AG04449 (cell line): Measurements from ENCODE around the gene BFSP1.

Experiments
- CTCF ChIA-PET: fragments of 350-600 bp; formaldehyde crosslinking; extraction: SDS; loops from one replicate; lab custom pipeline; 2021; ENCODE audit warnings: antibody characterized with exemption; lab: Yijun Ruan, JAX
- POLR2A ChIA-PET: fragments of 400-600, 350-600 bp; formaldehyde crosslinking; extraction: SDS; loops from one replicate; lab custom pipeline; 2020; ENCODE audit warnings: antibody characterized with exemption, inconsistent platforms; lab: Yijun Ruan, JAX
- DNase-seq: peaks from one replicate; pipeline ENCODE4 v3.0.0-alpha.2; 2010; ENCODE audit warnings: low read depth, low spot score
- H3K4me3 ChIP-seq: 2 replicates; pipeline ENCODE4 v1.5.1; 2011; ENCODE audit warnings: low read depth, mild to moderate bottlenecking, control low read depth, low read length
- TF ChIP-seq, protein P1 (sequence below): IDR thresholded peaks from one replicate; pipeline ENCODE4 v1.5.1; 2011; ENCODE audit warnings: mild to moderate bottlenecking, moderate library complexity, low read length, control low read depth, inconsistent platforms; ENCODE audit not compliant: insufficient read depth; ENCODE audit errors: missing control alignments

Gene BFSP1

DNA sequence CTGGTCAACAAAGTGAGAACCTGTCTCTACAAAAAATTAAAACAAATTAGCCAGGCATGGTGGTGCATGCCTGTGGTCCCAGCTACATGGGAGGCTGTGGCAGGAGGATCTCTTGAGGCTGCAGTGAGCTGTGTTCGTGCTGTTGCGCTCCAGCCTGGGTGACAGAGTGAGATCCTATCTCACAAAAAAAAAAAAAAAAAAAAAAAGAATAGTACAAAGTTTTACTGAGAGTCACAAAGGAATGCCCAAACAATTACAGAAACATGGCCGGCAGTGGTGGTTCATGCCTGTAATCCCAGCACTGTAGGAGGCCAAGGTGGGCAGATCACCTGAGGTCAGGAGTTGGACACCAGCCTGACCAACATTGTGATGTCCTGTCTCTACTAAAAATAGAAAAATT lies 23.9 kb upstream of the BFSP1 start:
- H3K4me3 ChIP-seq: no peak overlapping the region
- ChIA-PET CTCF (interaction anchor here (2.9 to 7.3 kb wide), 2 partner anchors 12 to 18 kb away, joined by 11 to 44 read pairs; no protein-coding TSS in a partner anchor), POLR2A (no interaction called here)
- no peak for DNase-seq
- TF ChIP-seq, protein P1, sequence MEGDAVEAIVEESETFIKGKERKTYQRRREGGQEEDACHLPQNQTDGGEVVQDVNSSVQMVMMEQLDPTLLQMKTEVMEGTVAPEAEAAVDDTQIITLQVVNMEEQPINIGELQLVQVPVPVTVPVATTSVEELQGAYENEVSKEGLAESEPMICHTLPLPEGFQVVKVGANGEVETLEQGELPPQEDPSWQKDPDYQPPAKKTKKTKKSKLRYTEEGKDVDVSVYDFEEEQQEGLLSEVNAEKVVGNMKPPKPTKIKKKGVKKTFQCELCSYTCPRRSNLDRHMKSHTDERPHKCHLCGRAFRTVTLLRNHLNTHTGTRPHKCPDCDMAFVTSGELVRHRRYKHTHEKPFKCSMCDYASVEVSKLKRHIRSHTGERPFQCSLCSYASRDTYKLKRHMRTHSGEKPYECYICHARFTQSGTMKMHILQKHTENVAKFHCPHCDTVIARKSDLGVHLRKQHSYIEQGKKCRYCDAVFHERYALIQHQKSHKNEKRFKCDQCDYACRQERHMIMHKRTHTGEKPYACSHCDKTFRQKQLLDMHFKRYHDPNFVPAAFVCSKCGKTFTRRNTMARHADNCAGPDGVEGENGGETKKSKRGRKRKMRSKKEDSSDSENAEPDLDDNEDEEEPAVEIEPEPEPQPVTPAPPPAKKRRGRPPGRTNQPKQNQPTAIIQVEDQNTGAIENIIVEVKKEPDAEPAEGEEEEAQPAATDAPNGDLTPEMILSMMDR: no peak

DNA sequence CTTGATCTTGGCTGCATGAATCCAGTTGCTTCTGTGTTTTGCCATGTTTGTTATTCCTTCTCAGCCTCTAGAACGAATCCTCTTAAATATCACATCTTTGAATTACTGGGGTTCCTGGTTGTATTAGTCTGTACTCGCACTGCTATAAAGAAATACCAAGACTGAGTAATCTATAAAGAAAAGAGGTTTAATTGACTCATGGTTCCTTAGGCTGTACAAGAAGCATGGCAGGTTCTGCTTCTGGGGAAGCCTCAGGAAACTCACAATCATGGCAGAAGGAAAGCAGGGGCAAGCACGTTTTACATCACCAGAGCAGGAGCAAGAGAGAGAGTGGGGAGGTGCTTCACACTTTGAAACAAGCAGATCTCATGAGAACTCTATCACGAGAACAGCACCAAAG lies 18.0 kb upstream of the BFSP1 start:
- DNase-seq: no peak
- CTCF ChIA-PET: no interaction called here
- TF ChIP-seq, protein P1: no peak
- POLR2A ChIA-PET: no interaction called here
- H3K4me3 ChIP-seq: no peak overlapping the region

DNA sequence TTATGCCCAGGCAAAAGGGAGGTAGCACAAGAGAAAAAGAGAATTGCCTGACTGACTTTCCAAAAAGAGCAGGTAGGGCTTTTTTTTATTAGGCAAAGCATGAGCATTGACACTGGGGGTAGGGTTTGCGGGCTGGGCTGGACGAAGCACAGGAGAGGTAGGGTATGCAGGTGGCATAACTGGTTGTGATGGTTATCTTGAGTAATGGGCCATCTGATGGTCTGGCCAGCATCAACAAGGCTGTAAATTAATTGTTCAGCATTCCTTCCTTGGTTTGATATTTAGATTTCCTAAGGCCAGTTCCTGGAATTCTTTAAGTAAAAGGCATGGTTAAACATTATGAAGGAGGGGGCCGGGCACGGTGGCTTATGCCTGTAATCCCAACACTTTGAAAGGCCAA lies 13.9 kb upstream of the BFSP1 start:
- ChIA-PET CTCF (interaction anchor here (1.2 to 7.7 kb wide), 3 partner anchors 13 to 49 kb away, joined by 3 to 44 read pairs (median 6); no protein-coding TSS in a partner anchor), POLR2A (no interaction called here)
- DNase-seq: no peak
- H3K4me3 ChIP-seq: no peak overlapping the region
- TF ChIP-seq, protein P1: no peak

DNA sequence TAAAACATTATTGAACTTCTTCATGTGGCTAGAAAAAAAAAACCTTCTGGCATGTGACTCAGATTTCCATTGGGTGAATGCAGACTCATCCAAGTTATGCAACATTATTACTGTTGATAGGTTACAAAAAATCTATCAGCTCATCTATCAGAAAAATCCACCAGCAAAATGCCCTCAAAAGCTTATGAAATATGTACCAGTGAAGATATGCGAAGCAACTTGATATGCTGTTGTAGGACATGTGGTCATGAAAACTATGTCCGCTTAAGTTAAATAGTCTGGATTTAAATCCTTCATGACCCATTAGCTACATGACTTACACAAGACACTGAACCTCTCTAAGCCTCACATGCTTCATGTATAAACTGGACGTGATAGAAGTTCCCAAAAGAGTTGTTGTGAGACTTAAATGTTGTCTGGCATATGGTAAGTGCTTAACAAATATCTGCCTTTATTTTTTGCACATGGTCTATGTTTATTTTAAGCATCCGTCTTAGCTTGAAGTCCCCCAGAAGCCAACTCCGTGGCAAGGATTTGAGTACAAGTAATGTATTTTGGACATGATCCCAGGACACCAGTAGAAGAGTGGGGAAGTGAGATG lies 12.5 kb upstream of the BFSP1 start:
- H3K4me3 ChIP-seq: no peak overlapping the region
- TF ChIP-seq, protein P1: no peak
- no peak for DNase-seq
- POLR2A ChIA-PET: interaction anchor here (3.5 kb wide), 1 partner anchor 27 kb away, joined by 26 read pairs; the partner anchor contains the start of gene DSTN
- CTCF ChIA-PET: interaction anchor here (0.6 to 7.7 kb wide), 10 partner anchors 10 to 424 kb away, joined by 3 to 44 read pairs (median 4); partner anchors contain the start of gene DSTN

DNA sequence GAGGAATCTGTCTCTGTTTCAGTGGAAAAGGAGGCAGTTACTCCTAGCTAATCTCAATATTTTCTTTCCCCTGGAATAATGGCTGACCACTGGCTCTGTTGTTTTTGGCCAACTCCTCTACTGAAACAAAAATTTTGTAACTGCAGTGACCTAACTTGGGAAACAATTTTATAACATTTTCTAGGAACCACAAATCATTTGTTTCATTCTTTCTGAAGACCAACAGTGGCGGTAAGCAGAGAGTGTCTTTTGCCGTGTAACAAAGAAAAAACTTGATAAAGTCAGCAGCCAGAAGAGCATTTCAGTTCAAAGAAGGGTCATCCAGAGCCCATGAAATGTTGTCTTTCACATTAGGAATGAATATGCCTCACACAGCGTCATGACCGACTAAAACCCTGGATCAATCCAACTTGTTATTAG lies 11.8 kb upstream of the BFSP1 start:
- DNase-seq: peak; percentile 81
- ChIA-PET CTCF (interaction anchor here (0.6 to 7.7 kb wide), 12 partner anchors 9 to 453 kb away, joined by 3 to 44 read pairs (median 4); partner anchors contain the start of gene DSTN), POLR2A (interaction anchor here (1.2 to 3.5 kb wide), 3 partner anchors 15 to 28 kb away, joined by 3 to 26 read pairs (median 5); partner anchors contain the start of gene DSTN)
- H3K4me3 ChIP-seq: no peak overlapping the region
- TF ChIP-seq, protein P1: no peak

DNA sequence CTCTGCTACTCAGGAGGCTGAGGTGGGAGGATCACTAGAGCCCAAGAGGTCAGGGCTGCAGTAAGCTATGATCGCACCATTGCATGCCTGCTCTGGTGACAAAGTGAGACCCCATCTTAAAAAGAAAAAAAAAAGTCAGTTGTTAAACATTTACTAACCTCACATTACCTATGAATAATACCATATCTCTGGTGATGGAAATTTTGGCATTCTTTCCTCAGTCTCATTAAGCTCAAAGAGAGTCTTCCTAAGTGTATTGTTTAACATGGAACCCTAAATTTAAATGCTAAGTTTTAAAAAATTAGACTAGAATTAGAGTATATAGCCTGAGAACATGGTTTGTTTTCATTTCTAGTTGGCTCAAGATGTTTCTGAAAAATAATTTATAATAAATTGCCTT lies 11.3 kb upstream of the BFSP1 start:
- ChIA-PET CTCF (interaction anchor here (0.6 to 7.7 kb wide), 10 partner anchors 8 to 453 kb away, joined by 3 to 44 read pairs (median 8); partner anchors contain the start of gene DSTN), POLR2A (interaction anchor here (0.7 to 3.5 kb wide), 7 partner anchors 16 to 425 kb away, joined by 3 to 26 read pairs (median 3); partner anchors contain the start of gene DSTN)

More for the DNA sequence above, 11.3 kb upstream of the BFSP1 start:
- DNase-seq: no peak
- TF ChIP-seq, protein P1: no peak
- H3K4me3 ChIP-seq: no peak overlapping the region
